B cell (primary cell): ENCODE measurements around the gene BRSK2. TPM values are rescaled to one million over a fixed set of nuclear protein-coding genes. Genes with fewer than 3 reads are reported as not detected.

Experiments
- ATAC-seq: fragments of 200-7000 bp; cut with Tn5 transposase; one replicate; pipeline ENCODE4 v1.10.0; 2021; ENCODE audit warnings: low read depth, mild to moderate bottlenecking, moderate number of reproducible peaks, moderate library complexity
- CTCF ChIA-PET: fragments of 350-600 bp; sonication (Branson Sonifier 250); formaldehyde crosslinking; loops from one replicate; lab custom pipeline; 2021; ENCODE audit warnings: antibody characterized with exemption, inconsistent platforms; lab: Charles Lee
- POLR2A ChIA-PET: fragments of 350-600 bp; sonication (Branson Sonifier 250); formaldehyde crosslinking; loops from one replicate; lab custom pipeline; 2021; ENCODE audit warnings: antibody characterized with exemption; lab: Charles Lee
- DNase-seq: peaks from one replicate; pipeline ENCODE4 v3.0.0; 2013
- H2AFZ ChIP-seq: 2 replicates; pipeline ENCODE4 v1.6.1; 2012; ENCODE audit warnings: mild to moderate bottlenecking, low read depth, low read length; ENCODE audit not compliant: insufficient read depth, poor library complexity, severe bottlenecking
- H3K27ac ChIP-seq, 2 donors: 1 replicate in 1 of 2; 2 replicates in 1 of 2; pipeline ENCODE4 v1.5.1; 2012 to 2013; ENCODE audit warnings: low read length in 2 of 2, mild to moderate bottlenecking in 2 of 2, moderate library complexity in 1 of 2
- H3K27me3 ChIP-seq, 4 experiments: fragments of 200-600 bp in 1 of 4; sonication (generic) in 1 of 4; replicated peaks in 1 of 4; 1 replicate in 2 of 4; 2 replicates in 2 of 4; pipeline versions ENCODE4 v1.6.1 to v1.7.0; 2013 to 2016; ENCODE audit warnings: low read length in 3 of 4, mild to moderate bottlenecking in 2 of 4, mixed read lengths in 1 of 4, moderate library complexity in 1 of 4; ENCODE audit not compliant: insufficient read depth in 4 of 4, control insufficient read depth in 3 of 4; ENCODE audit errors: control extremely low read depth in 1 of 4
- H3K36me3 ChIP-seq, 2 experiments: replicated peaks in 1 of 2; 1 replicate in 1 of 2; 2 replicates in 1 of 2; pipeline versions ENCODE4 v1.6.1 to v1.7.1; 2013; ENCODE audit warnings: low read length in 1 of 2; ENCODE audit not compliant: insufficient read depth in 2 of 2, control insufficient read depth in 1 of 2; ENCODE audit errors: control extremely low read depth in 1 of 2, extremely low read depth in 1 of 2
- H3K4me1 ChIP-seq, 2 donors: fragments of 200-600 bp in 1 of 2; sonication (generic) in 1 of 2; 1 replicate in 1 of 2; 2 replicates in 1 of 2; pipeline versions ENCODE4 v1.5.1 to v1.6.1; 2013 to 2017; ENCODE audit warnings: low read length in 2 of 2; ENCODE audit not compliant: control insufficient read depth in 2 of 2, insufficient read depth in 2 of 2
- H3K4me2 ChIP-seq: replicated peaks from 2 replicates; pipeline ENCODE3; 2012; ENCODE audit warnings: mild to moderate bottlenecking, low read depth, low read length; ENCODE audit not compliant: poor library complexity, severe bottlenecking
- H3K4me3 ChIP-seq, 5 experiments: fragments of 200-600 bp in 1 of 5; sonication (generic) in 1 of 5; 1 replicate in 3 of 5; 2 replicates in 2 of 5; pipeline versions ENCODE4 v1.5.1 to v1.7.0; 2011 to 2016; ENCODE audit warnings: low read length in 4 of 5, mild to moderate bottlenecking in 4 of 5, low read depth in 2 of 5, control low read depth in 1 of 5, moderate library complexity in 1 of 5; ENCODE audit not compliant: insufficient read depth in 1 of 5; ENCODE audit errors: control extremely low read depth in 1 of 5, extremely low read depth in 1 of 5
- H3K79me2 ChIP-seq: fragments of 200-600 bp; sonication (generic); one replicate; pipeline ENCODE4 v1.6.0; 2016; ENCODE audit warnings: low read length; ENCODE audit not compliant: control insufficient read depth, insufficient read depth
- H3K9ac ChIP-seq: fragments of 200-600 bp; sonication (generic); 2 replicates; pipeline ENCODE4 v1.6.1; 2017; ENCODE audit warnings: mild to moderate bottlenecking, low read length, moderate library complexity
- H3K9me3 ChIP-seq, 3 donors: one replicate each; pipeline versions ENCODE4 v1.6.1 to v1.7.1; 2013; ENCODE audit warnings: low read length in 2 of 3; ENCODE audit not compliant: control insufficient read depth in 2 of 3, insufficient read depth in 1 of 3; ENCODE audit errors: control extremely low read depth in 1 of 3
- H4K20me1 ChIP-seq: 2 replicates; pipeline ENCODE4 v1.6.0; 2012; ENCODE audit warnings: mild to moderate bottlenecking, low read length; ENCODE audit not compliant: insufficient read depth, control insufficient read depth, poor library complexity, severe bottlenecking
- H3K27ac Mint-ChIP-seq: one replicate; pipeline ENCODE4 v1.8.0; 2021; ENCODE audit warnings: mixed read lengths
- H3K27me3 Mint-ChIP-seq: one replicate; pipeline ENCODE4 v1.8.0; 2021; ENCODE audit warnings: mixed read lengths
- H3K4me1 Mint-ChIP-seq: one replicate; pipeline ENCODE4 v1.8.0; 2021; ENCODE audit warnings: mixed read lengths
- H3K4me3 Mint-ChIP-seq: one replicate; pipeline ENCODE4 v1.8.0; 2021; ENCODE audit warnings: mixed read lengths
- H3K9me3 Mint-ChIP-seq: one replicate; pipeline ENCODE4 v1.8.0; 2022; ENCODE audit warnings: mixed read lengths; ENCODE audit not compliant: insufficient read depth
- EZH2 ChIP-seq: IDR thresholded peaks from 2 replicates; pipeline ENCODE4 v1.6.1; 2012; ENCODE audit warnings: borderline replicate concordance, low read depth, mild to moderate bottlenecking, moderate library complexity, low read length; ENCODE audit not compliant: insufficient read depth, poor library complexity, severe bottlenecking
- WGBS: methylation state at CpG from one replicate; pipeline ENCODE4 v1.1.5; 2013; ENCODE audit warnings: missing lambda C conversion rate; ENCODE audit not compliant: insufficient coverage; 5-methylcytosine and 5-hydroxymethylcytosine counted together
- intact Hi-C: fragments of 100-400 bp; cut with micrococcal nuclease; formaldehyde crosslinking; loops from one replicate; pipeline ENCODE4 v1.10.0; 2022
- polyA plus RNA-seq: library from polyadenylated mRNA; depleted of rRNA; stranded (reverse); fragments of >200 nt; gene quantifications from 2 replicates; pipeline ENCODE4 v1.2.3, GENCODE V29; 2012
- total RNA-seq, 2 donors: library from RNA; stranded (reverse); fragments of 120-200 nt in 1 of 2; gene quantifications; 1 replicate in 1 of 2; 2 replicates in 1 of 2; pipeline versions ENCODE4 v1.2.3 to v1.2.4, GENCODE V29; 2013 to 2022
- TF ChIP-seq, protein P1 (sequence below): fragments of 200-600 bp; IDR thresholded peaks from one replicate; pipeline ENCODE4 v1.8.0; 2022; ENCODE audit warnings: antibody characterized with exemption, mild to moderate bottlenecking

BRSK2 gene
- total and polyA plus RNA-seq, 2 donors (not counting 1 experiment from before 2014, with no cell fraction given): 0.51 to 0.79 TPM

DNA sequence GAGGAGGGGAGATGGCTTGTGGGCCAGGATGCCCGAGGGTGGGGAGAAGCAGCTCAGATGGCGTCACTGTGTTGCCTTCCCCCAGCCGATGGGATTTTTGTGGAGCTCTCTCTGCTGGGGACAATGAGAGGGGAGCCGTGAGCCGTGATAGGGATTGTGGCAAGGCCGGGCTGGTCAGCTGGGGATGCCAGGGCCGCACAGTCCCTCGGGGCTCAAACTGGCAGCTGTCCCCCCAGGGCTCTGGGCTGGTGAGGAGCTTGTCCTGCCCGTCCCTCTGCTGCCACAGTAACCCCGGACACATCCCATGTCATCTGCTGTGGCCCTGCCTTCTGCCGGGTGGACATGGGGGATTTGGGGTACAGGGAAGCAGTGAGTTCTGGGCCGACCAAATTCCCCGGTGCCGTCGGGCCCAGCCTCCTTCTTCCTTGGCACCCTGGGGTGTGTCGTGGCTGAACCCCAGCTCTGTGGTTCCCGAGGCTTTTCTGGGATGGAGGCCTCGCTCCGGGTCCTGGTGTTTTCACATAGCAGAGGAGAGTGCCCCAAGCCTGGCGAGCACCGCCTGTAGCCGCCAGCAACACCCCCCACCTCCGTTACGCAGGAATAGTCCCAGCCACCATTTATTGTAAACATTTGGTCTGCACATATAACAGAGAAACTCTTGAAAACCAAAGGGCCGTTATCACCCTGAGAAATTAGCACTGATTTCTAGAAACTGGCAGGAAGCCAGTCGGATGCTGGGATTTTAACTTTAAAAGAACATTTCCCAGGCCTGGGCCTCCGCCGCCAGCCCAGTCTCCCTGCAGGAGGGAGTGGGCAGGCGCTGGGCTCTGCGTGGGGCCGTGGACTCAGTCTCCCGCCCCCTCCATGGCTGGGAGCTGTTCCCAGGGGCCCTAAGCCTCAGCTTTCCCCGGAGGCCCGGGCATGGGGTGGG is 9.9 kb downstream of the BRSK2 start:
- H3K4me3 Mint-ChIP-seq: no peak overlapping the region
- intact Hi-C loops: no loop called here
- no peaks in the 10 kb centered on the region for H3K4me1 Mint-ChIP-seq
- DNase-seq (no peak), ATAC-seq (no peak)
- peaks cover 3% of the 10 kb centered on the region for H3K27me3 Mint-ChIP-seq
- H2AFZ ChIP-seq: no peak overlapping the region
- no peak overlapping the region for H3K4me2 ChIP-seq
- POLR2A ChIA-PET: no interaction called here
- no peaks in the 10 kb centered on the region for H3K4me1 ChIP-seq
- H3K9ac ChIP-seq: no peak overlapping the region
- TF ChIP-seq, protein P1, sequence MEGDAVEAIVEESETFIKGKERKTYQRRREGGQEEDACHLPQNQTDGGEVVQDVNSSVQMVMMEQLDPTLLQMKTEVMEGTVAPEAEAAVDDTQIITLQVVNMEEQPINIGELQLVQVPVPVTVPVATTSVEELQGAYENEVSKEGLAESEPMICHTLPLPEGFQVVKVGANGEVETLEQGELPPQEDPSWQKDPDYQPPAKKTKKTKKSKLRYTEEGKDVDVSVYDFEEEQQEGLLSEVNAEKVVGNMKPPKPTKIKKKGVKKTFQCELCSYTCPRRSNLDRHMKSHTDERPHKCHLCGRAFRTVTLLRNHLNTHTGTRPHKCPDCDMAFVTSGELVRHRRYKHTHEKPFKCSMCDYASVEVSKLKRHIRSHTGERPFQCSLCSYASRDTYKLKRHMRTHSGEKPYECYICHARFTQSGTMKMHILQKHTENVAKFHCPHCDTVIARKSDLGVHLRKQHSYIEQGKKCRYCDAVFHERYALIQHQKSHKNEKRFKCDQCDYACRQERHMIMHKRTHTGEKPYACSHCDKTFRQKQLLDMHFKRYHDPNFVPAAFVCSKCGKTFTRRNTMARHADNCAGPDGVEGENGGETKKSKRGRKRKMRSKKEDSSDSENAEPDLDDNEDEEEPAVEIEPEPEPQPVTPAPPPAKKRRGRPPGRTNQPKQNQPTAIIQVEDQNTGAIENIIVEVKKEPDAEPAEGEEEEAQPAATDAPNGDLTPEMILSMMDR: no peak
- H3K9me3 Mint-ChIP-seq: no peaks in the 10 kb centered on the region
- H3K4me3 ChIP-seq: no peak overlapping the region
- H3K27ac ChIP-seq: no peak overlapping the region
- peaks cover 0 to 9% (median 0%) of the 10 kb centered on the region in 3 donors for H3K9me3 ChIP-seq
- WGBS: 91% methylated on average over 30 of the region's 34 CpGs
- peaks cover 0 to 11% (median 4%) of the 10 kb centered on the region in 4 experiments for H3K27me3 ChIP-seq
- no peaks in the 10 kb centered on the region for H3K36me3 ChIP-seq
- H3K79me2 ChIP-seq: no peaks in the 10 kb centered on the region
- no peak overlapping the region for H3K27ac Mint-ChIP-seq
- CTCF ChIA-PET: no interaction called here
- no peaks in the 10 kb centered on the region for H4K20me1 ChIP-seq

DNA sequence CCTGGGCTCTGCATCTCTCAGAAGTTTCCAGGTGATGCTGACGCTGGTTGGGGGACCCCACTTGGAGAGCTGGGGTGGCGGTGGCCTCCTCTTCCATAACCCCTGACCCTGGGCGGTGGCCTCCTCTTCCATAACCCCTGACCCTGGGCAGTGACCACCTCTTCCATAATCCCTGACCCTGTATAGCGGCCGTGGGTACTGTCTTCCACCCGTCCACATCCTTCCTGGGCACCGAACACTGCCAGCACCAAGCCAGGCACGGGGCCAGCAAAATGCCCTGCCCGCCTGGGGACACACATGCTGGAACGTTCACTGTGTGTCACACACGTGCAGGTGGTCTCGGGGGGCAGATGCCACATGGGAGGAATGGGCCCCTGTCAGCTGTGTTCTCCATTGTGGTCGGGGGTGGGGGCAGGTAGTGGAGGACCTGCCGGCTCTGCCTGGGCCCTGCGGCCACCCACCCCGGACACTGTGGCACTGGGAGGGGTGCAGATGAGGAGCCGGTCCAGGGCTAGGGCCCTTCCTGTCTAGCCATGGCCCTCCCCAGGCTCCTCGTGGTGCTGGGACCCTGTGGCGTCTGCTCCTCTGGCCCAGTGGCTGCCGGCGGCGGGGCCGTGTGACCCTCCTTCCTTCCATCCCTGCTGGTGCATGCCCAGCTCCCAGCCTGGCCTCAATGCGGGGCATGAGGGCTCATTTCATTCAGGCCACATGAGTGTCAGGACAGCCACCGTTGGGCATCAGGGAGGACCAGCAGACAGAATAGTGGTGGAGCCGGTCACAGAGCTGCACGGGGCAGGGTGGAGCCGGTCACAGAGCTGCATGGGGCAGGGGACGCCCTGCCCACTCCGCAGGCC is 10.8 kb downstream of the BRSK2 start:
- H3K36me3 ChIP-seq: no peaks in the 10 kb centered on the region
- peaks cover 0 to 11% (median 4%) of the 10 kb centered on the region in 4 experiments for H3K27me3 ChIP-seq
- ChIA-PET POLR2A (no interaction called here), CTCF (no interaction called here)
- intact Hi-C loops: no loop called here
- no peak overlapping the region for H3K4me3 ChIP-seq
- peaks cover 0 to 9% (median 0%) of the 10 kb centered on the region in 3 donors for H3K9me3 ChIP-seq
- no peak overlapping the region for H3K27ac ChIP-seq
- H4K20me1 ChIP-seq: no peaks in the 10 kb centered on the region
- no peak overlapping the region for H3K4me3 Mint-ChIP-seq
- no peak overlapping the region for H2AFZ ChIP-seq
- no peak for ATAC-seq
- no peaks in the 10 kb centered on the region for H3K4me1 ChIP-seq
- H3K27me3 Mint-ChIP-seq: peaks cover 3% of the 10 kb centered on the region
- H3K9me3 Mint-ChIP-seq: no peaks in the 10 kb centered on the region
- H3K9ac ChIP-seq: no peak overlapping the region
- no peaks in the 10 kb centered on the region for H3K79me2 ChIP-seq
- no peak overlapping the region for H3K27ac Mint-ChIP-seq
- H3K4me2 ChIP-seq: no peak overlapping the region
- TF ChIP-seq, protein P1: no peak
- no peak for TF ChIP-seq EZH2
- WGBS: 93% methylated on average over 28 of the region's 30 CpGs
- no peaks in the 10 kb centered on the region for H3K4me1 Mint-ChIP-seq
- no peak for DNase-seq
